Non-pigmented ciliary epithelial cell (primary cell): ENCODE data around the gene REG3A.

Experiments used
- DNase-seq: peaks from one replicate; pipeline ENCODE4 v3.0.0-alpha.2; 2010; ENCODE audit warnings: low read depth

The REG3A gene

DNA sequence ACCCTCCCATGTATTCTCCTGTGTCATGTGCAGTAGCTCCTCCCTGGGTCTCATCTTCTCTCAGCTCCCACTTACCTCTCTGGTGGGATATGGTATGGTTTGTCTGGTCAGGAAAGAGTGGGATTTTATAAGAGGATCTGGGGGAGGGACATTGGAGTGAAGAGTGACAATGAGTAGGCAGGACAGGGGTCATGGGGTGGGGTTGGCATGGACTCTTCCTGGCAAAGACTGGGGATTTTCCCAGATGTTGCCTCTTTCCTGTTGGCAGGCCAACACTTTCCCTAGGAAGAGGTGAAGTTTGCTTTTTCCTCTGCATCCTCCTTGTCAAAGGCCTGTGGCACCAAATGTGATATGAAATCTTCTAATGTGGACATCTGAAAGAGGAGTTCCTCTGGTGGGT is at the start of gene REG3A:
Gene REG3A (minus strand): TSS at position 101 of the 400 bp plus-strand sequence. CDS start 348 bp downstream, outside the sequence.
- no peak for DNase-seq

DNA sequence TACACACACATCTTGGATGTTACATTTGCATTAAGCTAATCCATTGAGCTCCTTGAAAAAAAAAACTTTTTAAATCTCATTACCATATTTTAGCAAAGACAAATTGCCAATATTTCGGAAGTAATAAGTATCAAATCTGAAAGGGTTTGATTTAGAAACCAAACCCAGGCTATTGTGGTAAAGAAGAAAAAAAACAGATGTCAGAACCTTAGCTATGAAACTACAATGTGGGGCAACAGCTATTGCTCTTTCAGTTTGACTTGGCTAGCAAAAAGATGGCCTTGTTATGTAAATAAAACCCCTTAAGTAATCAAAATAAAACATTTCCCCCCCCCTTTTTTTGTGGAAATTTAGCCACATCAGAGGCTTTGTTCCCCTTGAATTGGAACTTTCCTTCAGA is 41.2 kb upstream of the REG3A start:
- no peak for DNase-seq

DNA sequence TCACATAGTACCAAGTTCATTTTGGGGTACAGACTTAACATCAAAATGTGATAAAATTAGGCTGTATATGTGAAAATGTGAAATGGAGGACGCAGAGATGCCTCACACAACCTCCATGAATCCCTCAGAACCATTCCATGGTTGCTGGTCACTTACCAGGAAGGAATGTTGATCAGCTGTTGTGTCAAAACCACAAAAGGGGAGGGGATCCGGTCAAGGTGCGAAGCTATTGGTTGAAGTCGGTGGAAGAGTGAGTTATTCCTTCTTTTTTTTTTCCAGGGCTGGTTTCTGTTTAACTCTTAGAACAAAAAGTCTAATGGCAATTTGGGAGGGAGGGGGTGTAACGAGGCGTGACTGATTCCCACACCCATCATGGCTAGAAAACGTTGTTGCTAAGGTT is 32.3 kb upstream of the REG3A start:
- no peak for DNase-seq

DNA sequence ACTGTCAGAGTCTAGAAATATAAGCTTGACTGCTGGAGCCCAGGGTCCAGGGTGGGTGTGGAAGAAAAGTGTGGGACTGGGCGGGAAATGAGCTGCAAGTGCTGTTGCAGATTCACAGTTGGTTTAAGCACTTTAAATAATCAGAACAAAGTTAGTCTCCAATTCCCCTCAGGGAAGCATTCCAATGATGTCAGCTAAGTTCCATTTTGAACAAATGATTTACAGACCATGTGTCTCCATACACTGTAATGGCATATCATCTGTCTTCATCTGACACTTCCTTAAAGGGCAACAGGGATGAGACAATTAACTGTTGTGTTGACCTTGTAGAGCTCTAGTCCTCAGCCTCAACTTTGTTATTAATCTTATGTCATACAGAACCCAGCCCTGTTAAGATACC is 31.5 kb upstream of the REG3A start:
- DNase-seq, result no peak

DNA sequence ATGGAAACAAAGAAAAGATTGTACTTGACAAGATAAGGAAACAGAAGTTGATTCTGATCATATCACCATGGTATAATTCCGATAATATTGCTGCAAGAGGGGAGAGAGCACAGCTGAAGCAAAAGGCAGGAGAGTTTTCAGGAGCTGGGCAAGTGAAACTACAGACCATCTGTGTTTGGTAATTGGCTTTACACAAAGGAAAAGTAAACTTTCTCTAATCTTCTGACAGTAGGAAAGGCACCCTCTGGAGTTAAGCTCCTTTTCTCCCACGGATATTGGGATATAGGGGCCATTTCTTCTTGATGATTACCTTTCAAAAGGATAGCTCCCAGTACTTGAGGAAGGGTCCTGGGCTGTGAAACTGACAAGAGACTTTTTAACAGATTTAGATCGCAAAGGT is 29.9 kb upstream of the REG3A start:
- no peak for DNase-seq

DNA sequence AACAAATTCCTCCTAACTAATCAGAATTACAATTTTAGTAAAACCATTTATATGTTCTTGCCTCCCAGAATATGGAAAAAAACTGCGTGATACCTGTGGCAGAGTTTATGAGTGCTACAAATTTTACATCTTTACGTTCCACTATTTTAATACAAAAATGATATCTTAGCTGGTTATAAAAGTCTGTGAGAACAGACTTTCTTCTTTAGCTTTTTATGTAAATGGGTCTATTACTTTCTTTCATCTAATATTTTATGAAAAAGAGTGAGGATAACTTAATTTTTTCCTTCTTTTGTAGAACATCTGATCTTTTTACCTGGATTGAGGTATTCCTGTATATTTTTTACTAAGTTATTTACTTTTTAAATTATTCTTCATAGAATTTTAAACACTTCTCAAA is 22.1 kb upstream of the REG3A start:
- DNase-seq, result no peak

DNA sequence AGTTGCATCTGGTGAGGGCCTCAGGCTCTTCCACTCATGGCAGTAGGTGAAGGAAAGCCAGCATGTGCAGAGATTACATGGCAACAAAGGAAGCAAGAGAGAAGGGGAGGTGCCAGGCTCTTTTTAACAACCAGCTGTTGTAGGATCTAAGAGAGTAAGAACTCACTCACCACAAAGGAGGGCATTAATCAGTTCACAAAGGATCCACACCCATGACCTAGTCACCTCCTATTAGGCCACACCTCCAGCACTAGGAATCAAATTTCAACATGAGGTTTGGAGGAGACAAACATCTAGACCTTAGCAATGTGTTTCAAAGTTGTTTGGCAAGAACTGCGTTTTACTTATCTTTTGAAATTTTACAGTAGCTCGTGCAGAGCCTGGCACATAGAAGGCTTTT is 20.5 kb upstream of the REG3A start:
- no peak for DNase-seq

DNA sequence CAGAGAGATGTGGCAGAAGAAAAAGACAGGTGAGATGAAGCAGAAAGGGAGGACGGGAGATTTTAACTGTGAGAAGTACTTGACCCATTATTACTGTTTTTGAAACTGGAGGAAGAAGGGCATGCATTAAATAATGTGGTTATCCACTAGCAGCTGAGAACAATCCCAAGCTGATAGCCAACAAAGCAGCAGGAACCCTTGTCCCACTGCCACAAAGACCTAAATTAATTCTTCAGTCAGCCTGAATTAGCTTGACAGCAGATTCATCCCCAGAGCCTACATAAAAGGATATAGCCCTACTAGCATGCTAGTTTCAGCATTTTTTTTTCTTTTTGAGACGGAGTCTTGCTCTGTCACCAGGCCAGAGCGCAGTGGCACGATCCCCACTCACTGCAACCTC is 19.5 kb upstream of the REG3A start:
- DNase-seq, result no peak

DNA sequence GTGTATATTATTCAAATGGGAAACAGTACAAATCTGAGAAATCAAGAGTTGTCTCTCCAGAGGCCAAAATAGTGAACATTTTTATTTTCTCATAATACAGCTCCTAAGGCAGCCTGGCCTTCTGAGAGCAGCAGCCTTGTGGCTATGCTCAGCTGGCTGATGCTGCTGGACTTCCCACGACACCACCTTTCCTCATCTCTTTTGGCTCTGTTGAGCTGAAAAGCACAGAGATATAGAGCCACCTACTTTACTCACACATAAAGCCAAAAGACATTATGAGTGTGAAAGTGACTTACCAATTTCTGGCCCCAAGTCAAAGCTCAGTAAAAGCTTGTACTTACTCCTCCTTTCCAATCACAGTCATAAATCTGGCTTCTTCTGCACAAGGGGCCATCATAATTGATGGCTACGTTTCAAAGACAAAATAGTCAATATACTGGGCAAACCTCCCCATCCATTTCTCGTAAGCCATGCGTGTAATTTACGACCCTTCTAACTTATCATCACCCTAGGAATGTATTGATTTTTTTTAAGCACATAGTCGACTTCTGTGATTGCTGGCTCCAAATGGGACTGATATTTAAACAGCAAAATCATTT is 18.6 kb upstream of the REG3A start:
- no peak for DNase-seq

DNA sequence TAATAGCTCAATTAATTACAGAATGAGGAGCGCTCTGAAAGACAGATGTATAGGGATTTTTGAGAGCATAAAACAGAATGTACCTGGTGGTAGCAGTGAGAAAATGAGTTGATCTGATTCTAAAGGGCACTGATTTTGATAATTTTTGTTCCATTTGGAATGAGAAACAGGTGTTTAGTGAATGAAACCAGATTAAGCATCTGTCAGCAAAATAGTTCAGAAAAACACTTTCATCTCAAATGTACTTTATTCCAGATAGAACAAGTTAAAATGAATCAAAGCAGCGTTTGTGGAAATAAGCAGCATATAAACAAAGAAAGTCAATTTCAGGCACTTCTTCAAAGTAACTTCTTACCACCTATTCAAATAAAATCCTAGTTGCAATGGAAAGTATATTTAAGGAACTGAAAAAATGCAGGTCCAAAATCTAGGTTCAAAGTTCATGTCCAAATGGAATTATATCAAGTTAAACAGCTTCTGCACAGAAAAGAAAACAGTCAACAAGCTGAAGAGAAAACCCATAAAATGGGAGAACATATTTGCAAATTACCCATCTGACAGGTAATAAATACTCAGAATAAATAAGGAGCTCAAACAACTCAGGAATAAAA is 11.9 kb upstream of the REG3A start:
- DNase-seq, result no peak

DNA sequence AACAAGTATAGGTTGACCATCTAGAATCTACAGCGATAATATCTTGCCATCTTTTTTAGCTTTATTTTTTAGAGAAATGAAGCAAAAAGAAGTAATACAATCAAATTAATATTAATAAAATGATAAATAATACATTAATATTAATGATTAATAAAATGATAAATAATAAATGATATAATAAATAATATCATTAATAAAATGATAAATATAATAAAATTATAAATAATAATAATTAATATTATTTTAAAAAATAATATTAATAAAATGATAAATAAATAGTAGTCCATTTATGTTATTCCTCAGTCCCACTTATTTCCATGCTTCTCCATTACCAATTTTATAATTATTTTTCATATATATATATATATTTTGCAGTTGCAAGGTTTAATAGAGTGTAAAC is 3.2 kb upstream of the REG3A start:
- DNase-seq, result no peak

DNA sequence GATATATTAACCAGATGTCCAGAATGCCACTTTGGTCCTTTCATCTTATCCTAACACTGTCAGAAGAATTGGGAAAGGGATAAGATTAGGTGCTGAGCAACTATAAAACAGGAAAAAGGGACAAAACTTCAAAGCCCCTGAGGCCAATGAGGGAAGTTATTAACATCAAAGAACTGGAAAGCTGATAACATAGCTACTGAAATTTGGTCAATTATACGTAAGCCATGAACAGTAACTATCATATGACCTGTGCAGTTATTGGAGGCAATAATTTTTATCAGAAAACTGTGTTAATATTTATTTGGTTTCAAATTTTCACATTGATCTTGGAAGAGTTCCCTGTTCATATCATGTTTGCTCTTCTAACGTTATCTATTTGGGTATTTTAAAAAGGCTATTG is 2.6 kb upstream of the REG3A start:
- DNase-seq, result no peak

DNA sequence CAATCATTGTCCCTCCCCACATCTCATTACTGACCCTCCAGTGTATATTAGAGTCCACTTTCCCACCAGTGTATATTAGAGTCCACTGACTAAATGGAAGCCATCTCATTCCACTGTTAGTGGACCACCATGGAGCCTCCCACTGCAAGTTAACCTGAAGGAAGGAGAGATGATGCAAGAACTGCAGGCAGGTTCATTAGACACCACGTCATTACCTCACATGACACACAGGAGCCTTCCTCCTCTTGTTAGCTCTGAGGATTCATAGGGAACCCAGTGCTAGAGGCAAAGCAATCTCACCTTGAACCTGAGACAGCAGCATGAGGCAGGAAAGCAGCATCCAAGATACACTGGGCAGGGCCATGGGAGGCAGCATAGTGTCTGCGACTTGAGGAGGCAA is 523 bp downstream of the REG3A start:
- no peak for DNase-seq

DNA sequence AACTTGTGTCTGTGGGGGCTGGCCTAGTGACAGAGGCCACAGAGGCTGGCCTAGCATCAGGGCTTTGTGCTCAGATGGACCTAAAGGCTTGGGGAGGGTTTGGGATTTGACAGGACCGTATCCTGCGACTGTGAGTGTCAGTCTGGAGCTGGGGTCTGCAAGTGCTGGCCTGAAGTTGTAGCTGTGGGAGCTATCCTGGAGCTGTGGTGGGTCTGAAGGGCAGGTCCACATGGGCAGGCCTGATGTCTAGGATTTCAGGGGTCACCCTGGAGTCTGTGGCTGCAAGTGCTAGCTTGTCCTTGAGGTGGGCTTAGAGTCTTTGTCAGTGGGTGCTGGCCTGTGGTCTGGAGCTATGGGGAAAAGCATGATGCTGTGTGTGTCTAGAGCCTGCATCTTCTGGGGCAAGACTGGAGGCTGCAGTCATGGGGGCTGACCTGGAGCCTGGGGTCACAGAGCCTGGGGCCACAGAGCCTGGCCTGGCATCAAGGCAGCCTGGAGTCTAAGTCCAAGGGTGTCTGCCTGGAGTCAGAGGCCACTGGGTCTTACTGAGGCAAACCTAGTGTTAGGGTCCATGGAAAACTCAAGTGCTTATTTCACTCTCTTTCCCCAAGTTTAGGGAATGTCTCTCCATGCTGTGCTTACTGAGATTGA is 3.6 kb downstream of the REG3A start:
- DNase-seq, result no peak

DNA sequence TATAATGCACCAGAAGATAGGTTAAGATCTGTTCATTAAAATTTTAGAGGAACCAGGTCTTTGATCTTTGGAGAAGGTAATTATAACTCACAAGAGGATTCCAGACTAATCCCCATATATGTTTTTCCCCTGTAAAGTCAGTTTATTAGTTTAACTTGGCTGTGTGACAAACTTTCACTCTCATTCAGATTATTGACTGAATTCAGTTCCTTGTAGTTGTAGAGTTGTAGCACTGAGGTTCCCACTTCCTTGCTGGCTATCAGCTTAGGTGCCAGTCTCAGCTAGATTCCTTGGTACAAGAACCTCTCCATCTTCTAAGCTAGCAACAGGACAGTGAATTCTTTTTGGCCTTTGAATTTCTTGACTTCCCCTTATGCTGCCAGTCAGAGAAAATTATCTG is 20.1 kb downstream of the REG3A start:
- DNase-seq, result no peak

DNA sequence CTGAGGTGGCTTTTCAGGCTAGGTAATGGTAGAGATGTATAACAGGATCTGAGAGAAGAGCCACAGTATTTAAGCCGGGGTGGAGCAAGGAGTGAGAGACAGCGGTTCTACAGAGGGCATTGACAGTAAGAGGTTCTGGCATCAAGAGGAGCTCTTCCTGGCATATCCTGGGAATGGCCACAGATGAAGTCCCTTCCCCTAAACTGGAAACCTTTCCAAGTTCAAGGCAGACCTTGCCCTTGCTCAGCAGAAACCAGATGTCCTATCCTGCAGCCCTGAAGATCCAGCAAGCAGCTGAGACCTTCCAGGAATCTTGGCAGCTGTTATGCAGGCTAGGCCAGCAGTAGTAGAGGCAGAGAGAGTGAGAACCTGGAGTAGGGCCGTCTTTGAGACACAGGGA is 21.2 kb downstream of the REG3A start:
- no peak for DNase-seq

DNA sequence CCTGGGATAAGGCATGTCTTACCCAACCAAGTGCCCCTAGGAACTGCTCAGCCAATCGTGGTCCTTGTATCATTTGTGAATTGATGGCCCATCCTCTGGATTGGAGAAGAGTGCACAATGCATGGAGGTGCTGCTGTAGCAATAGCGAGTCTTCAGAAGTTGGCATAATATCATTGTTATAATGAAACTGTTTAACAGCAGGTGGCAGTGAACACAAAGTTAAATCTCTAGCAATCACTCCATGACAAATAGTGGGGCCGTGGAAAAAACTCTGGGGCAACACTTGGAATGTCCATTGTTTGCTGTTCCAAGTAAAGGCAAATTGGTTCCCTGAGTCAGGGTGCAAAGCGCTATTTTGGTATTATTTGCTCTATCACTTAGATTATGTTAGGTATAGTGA is 27.9 kb downstream of the REG3A start:
- DNase-seq, result no peak

DNA sequence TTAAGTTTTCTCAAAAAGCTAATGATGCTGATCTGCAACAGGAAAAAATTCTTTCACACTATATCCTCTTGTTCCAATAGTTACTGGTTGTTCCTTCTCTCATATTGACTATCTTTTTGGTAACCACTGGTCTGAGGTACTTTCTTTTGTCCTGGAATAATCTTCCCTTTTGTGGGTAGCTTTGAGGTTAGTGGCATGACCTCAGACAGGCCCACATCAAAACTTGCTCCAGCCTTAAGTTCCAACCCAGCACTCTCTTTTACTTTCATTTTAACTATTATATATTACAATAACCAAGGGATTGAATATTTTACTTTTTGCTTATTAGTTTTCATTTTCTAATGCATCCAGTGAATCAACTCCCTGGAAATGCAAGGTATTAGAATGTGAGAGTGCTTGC is 29.7 kb downstream of the REG3A start:
- no peak for DNase-seq

DNA sequence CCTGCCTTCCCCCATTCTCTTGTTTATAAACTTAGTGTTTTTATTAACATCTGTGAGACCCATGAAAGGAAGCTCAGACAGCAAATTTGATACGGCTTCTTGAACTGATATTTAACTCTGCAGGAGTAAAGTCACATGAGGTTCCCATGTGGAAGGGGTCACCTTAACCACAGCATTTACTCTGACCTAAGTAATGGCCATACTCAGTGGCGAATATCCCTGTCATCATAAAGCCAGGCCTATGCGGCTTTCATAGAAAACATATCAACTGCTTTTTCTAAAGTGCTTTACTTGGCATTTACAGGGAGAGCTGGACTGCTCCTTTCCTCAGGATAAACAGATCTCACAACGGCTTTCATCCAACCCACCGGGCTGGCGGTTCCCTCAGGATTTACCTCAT is 30.3 kb downstream of the REG3A start:
- no peak for DNase-seq

DNA sequence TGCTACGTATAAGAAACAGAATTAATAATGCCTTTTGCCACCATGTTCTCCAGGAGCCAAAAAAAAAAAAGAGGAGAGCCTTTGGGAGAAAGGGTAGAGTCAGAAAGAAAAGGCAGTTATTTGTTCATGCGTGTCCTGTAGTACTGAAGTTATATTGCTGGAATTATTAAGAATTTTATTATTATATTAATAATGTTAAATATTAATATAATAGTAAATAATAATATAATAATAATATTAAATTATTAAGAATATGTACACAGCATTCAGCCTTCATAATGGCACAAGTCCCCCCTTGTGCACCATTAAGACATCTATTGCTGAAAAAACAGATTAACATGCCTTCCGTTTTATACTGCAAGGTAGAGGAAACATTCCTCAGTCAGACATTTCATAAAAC is 31.1 kb downstream of the REG3A start:
- no peak for DNase-seq

DNA sequence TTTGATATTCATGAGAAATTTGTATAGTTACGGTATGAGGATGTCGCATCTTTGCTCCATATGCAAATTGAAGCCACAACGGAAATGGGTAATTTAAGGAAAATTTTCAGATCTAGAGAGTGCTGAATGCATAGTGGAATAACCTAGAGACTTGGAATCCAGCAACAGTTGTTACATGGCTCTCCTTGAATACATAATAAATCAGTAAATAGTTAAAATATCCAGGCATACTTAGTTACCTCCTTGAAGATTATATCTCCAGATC is 33.9 kb downstream of the REG3A start:
- no peak for DNase-seq

DNA sequence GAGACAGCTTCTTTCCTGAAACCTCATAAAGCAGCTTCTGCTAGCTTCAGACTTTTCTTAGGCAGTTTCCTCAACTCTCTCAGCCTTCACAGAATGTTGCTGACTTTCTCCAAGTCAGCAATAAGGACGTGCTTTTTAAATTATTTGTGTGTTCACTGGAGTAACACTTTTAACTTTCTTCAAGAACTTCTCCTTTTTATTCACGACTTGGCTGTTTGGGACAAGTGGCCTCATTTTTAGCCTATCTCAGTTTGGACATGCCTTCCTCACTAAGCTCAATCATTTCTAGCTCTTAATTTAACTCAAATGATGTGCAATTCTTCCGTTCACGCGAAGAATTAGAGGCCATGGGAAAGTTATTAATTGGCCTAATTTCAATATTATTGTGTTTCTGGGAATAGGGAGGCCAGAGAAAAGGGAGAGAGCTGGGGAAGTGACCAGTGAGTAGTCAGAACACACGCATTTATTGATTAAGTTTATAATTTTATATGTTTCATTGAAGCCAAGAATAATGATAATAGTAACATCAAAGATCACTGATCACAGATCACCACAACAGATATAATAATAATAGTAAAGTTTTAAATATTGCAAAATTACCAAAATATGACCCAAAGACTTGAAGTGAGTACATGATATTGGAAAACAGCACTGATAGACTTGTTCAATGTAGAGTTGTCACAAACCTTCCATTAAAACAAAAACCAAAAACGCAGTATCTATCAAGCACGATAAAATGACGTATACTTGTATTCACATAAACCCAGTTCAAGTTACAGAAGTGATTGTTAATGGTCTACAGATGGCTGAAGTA is 34.4 kb downstream of the REG3A start:
- no peak for DNase-seq

DNA sequence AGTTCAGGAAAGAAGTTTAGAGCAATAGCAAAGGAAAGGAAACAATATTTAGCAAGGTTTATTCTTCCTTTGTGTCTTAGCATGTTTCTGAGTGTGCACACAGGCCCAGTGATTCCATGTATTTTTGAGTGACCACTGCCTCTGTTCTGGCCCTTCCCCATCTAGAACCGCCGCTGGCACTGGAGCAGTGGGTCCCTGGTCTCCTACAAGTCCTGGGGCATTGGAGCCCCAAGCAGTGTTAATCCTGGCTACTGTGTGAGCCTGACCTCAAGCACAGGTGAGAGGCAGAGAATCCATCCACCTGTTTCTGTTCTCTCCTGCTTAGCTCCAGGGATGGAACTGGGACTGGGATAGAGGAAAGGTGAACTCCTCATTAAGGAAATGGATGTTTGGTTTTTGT is 36.9 kb downstream of the REG3A start:
- DNase-seq, result no peak
